K562 (cell line): ENCODE measurements around the gene DCST1. TPM values are rescaled to one million over a fixed set of nuclear protein-coding genes. Genes with fewer than 3 reads are reported as not detected.

Experiments
- ATF4 ChIP-seq: fragments of 450-650 bp; formaldehyde crosslinking; IDR thresholded peaks from 2 replicates; pipeline ENCODE4 v1.4.0; 2022; ENCODE audit warnings: mild to moderate bottlenecking, moderate library complexity
- FOS ChIP-seq: IDR thresholded peaks from 3 replicates; pipeline ENCODE4 v1.6.1; 2011; ENCODE audit not compliant: insufficient read length; ENCODE audit errors: extremely low read depth
- HINFP ChIP-seq: fragments of 450-650 bp; conservative IDR thresholded peaks from 2 replicates; pipeline ENCODE4 v1.6.1; 2016; ENCODE audit warnings: missing genetic modification characterization, low read depth, mild to moderate bottlenecking, control low read depth, missing compliant biosample characterization
- KAT2B ChIP-seq: IDR thresholded peaks from one replicate; pipeline ENCODE4 v1.6.1; 2012; ENCODE audit warnings: low read depth, mild to moderate bottlenecking, control low read depth, inconsistent platforms, low read length, moderate library complexity
- KLF10 ChIP-seq: fragments of 250-450 bp; sonication (Bioruptor Pico); IDR thresholded peaks from 2 replicates; pipeline ENCODE4 v1.6.1; 2021; ENCODE audit warnings: matching md5 sums
- KLF6 ChIP-seq: fragments of 250-450 bp; sonication (Bioruptor Pico); IDR thresholded peaks from 2 replicates; pipeline ENCODE4 v1.4.0; 2020; ENCODE audit warnings: mild to moderate bottlenecking, moderate library complexity, borderline replicate concordance
- MGA ChIP-seq: fragments of 450-650 bp; IDR thresholded peaks from 2 replicates; pipeline ENCODE4 v1.6.1; 2016; ENCODE audit warnings: mild to moderate bottlenecking, moderate library complexity
- SMAD4 ChIP-seq: fragments of 250-450 bp; sonication (Bioruptor Pico); conservative IDR thresholded peaks from 2 replicates; pipeline ENCODE4 v1.8.0; 2021; ENCODE audit warnings: inconsistent platforms, mild to moderate bottlenecking, moderate library complexity
- STAT5A ChIP-seq: IDR thresholded peaks from 2 replicates; pipeline ENCODE4 v1.6.1; 2012; ENCODE audit warnings: low read length, inconsistent platforms, borderline replicate concordance
- TSC22D4 ChIP-seq: fragments of 450-650 bp; IDR thresholded peaks from 2 replicates; pipeline ENCODE4 v1.6.1; 2016; ENCODE audit warnings: missing genetic modification characterization, missing biosample characterization, control low read depth
- ZNF224 ChIP-seq: sonication (generic); formaldehyde crosslinking; IDR thresholded peaks from 2 replicates; pipeline ENCODE4 v1.8.0; 2022; ENCODE audit warnings: mild to moderate bottlenecking, missing genetic modification reagents
- ZNF589 ChIP-seq: fragments of 200-800 bp; sonication (Bioruptor generic); IDR thresholded peaks from 2 replicates; pipeline ENCODE4 v1.6.1; 2016; ENCODE audit warnings: low read depth, missing genetic modification characterization, missing compliant biosample characterization
- ZNF79 ChIP-seq: fragments of 250-450 bp; sonication (Bioruptor Pico); IDR thresholded peaks from 2 replicates; pipeline ENCODE4 v1.4.0; 2020; ENCODE audit warnings: low read depth, mild to moderate bottlenecking, moderate library complexity
- polyA plus RNA-seq, 8 experiments: library from polyadenylated mRNA; depleted of rRNA in 4 of 8; stranded (reverse) in 5 of 8; unstranded in 3 of 8; fragments of >200 nt; fragmentation: Nextera tagmentation in 2 of 8; fragmentation: Illumina TruSeq in 1 of 8; extraction: Ambion mirVana in 2 of 8; extraction: Trizol in 1 of 8; gene quantifications; 2 replicates each; pipeline versions ENCODE4 v1.2.1 to v1.2.3, GENCODE V29; 2011 to 2014; ENCODE audit warnings: inconsistent platforms in 1 of 8, missing spikeins in 1 of 8
- total RNA-seq, 7 experiments: library from RNA; depleted of rRNA in 6 of 7; stranded (reverse); fragments of >200 nt in 6 of 7; fragmentation: Illumina TruSeq in 2 of 7; extraction: Trizol in 2 of 7; gene quantifications; 2 replicates each; pipeline versions ENCODE4 v1.2.1 to v1.2.3, GENCODE V29; 2011 to 2021; ENCODE audit warnings: low replicate concordance in 1 of 7

The DCST1 gene
- total and polyA plus RNA-seq, 9 of the 15 experiments (the other 6 are each of a cell fraction or from before 2014, with no cell fraction given): not detected

GRCh38 chr1:155048449-155049334, 15.1 kb downstream of the DCST1 start (continued):
- TF ChIP-seq ZNF589 (CRISPR knock-in tag) (0 out of 2 replicates have a peak, but pooled peaks have one; percentile 35), ZNF224 (CRISPR knock-in tag) (no peak), KLF10 (CRISPR knock-in tag) (no peak), FOS (no peak), STAT5A (no peak), ZNF79 (CRISPR knock-in tag) (no peak), MGA (peak; percentile 37; the same call in 1 of the 2 replicates), KLF6 (0 out of 2 replicates have a peak, but pooled peaks have one; percentile 4), HINFP (tag) (no peak), SMAD4 (peak; percentile 60; the same call in 1 of the 2 replicates), KAT2B (no peak), TSC22D4 (tag) (no peak), ATF4 (CRISPR knock-in tag) (no peak)
